ENCODE data around the gene SPATA31A7. TPM values are rescaled to one million over a fixed set of nuclear protein-coding genes. Genes with fewer than 3 reads are reported as not detected.

Gene SPATA31A7
- not detected in 5 replicates for total RNA-seq (2022; extraction: Qiagen RNA extraction)

GRCh38 chr9:61189736-61190135 is at the start of gene SPATA31A7:
Gene SPATA31A7 (plus strand): TSS chr9:61190036. CDS start chr9:61190065, 29 bp downstream.

All from A549 treated with Mapracorat at 1 μM for 4 hours (cell line).